COLO668 (cell line): ENCODE data around the gene MYOM1.

Source experiments
- DNase-seq: peaks from one replicate; lab custom pipeline; 2025; ENCODE audit not compliant: unreplicated experiment; lab: John Stamatoyannopoulos, UW

MYOM1 gene

GRCh38 chr18:3190610-3191009 is 29.2 kb downstream of the MYOM1 start:
- DNase-seq, result no peak

DNA sequence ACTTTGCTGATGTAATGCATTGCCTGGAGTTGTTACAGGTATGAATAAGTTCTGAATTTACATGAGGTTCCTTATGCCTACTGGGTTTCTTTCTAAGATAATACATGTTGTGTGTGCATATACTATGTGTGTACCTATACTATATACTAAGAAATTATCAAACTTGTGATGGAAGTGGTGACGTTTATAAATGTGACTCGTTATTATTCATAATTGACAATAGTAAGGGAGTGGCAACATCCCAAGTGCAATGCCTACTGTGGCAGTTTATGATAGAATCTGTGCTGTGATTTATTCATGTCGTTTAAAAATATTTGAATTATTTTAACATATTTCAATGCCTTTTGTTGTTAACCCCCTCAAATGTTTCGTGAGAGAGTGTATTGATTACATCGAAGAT is 29.9 kb downstream of the MYOM1 start:
- no peak for DNase-seq

DNA sequence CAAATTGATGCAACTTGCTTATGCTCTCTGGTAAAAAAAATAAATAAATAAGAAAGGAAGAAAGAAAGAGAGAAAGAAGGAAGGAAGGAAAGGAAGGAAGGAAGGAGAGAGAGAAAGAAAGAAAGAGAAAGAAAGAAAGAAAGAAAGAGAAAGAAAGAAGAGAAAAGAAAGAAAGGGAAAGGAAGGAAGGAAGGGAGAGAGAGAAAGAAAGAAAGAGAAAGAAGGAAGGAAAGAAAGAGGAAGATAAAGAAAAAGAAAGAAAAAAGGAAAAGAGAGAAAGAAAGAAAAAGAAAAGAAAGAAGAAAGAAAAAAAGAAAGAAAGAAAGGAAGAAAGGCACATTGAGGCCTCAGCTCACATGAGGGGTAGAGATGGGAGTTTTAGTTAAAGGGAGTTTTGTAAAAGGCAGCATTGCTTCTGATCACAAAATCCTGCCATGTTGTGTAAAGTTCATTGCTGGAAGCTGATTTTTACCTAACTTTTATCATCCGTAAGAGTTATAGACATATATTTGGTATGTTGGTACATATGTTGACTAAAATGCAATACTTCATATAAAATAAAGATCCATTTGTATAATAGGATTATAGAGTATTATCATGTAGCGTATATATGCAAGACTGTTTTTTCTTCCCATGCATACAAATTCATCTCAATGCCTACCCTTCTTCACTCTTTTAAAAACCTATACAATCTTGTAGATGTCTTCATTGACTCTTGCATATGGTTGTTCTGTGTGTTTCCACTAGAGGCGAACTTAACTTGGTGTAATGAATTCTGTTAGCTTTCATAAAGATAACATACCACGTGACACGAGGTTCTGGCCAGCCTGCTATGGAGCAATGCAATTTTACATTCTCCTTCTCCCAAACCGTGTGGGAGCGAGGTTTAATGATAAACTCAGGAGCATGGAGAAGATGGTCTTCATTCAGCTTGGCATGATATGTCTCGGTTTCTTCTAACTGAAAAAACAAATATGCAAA is 32.8 kb downstream of the MYOM1 start:
- DNase-seq, result no peak

GRCh38 chr18:3184275-3184963 is 35.3 kb downstream of the MYOM1 start:
- no peak for DNase-seq

- DNase-seq, result no peak
These were observed 36.6 kb downstream of the MYOM1 start for GRCh38 chr18:3183103-3183717.

- DNase-seq, result no peak
These were observed 39.4 kb downstream of the MYOM1 start for GRCh38 chr18:3180325-3180724.

GRCh38 chr18:3179430-3180089 is 40.2 kb downstream of the MYOM1 start:
- DNase-seq, result no peak

DNA sequence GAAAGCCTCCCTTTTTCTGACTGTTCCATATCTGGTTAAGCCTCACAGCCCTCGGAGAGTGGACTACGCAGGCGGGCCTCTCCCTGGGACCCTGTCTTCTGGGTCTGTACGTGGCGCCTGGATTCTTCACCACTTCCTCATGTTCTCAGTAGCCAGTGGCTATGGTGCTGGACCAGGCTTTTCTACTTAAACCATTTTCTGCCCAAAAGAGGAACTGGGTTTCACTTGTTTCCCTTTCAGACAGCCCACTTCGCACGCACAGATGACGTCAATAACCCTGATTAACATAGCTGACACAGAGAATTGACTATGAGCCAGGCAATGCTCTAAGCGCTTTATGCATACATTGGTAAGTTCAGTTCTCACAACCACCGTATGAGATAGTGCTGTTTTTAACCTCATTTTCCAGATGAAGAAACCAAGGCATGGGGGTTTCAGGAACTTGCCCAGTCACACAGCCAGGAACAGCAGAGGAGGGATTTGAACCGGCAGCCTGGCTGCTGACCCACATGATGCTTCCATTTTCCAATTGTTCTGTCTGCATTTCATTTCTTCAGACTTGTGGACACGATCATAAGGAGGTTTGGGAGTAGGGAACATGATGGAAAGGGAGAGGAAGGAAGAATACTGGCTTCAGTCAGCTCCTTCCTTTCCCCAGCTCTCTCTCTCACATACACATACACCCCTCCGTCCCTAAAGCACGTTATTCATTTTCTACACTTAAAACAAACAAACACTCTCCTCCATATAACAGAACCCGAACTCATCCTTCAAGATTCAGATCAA is 41.7 kb downstream of the MYOM1 start:
- no peak for DNase-seq

GRCh38 chr18:3175195-3175758 is 44.5 kb downstream of the MYOM1 start:
- DNase-seq, result no peak

DNA sequence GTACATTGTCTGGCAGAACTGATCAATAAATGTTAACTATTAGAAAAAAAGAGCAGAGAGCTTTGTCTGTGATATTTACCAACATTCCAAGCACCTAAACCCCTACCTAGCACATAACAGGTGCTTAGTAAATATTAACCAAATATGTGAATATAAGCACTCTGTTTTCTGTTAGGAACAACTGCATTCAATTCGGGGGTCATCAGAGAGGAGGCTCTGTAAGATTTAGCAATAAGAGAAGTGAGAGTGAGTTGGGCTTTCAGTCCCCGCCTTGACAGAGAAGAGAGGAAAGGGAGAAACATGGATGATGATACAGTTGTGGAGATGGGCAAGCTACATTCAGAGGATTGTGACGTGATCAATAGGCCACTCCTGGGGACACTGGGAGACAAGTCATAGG is 47.7 kb downstream of the MYOM1 start:
- DNase-seq, result no peak

DNA sequence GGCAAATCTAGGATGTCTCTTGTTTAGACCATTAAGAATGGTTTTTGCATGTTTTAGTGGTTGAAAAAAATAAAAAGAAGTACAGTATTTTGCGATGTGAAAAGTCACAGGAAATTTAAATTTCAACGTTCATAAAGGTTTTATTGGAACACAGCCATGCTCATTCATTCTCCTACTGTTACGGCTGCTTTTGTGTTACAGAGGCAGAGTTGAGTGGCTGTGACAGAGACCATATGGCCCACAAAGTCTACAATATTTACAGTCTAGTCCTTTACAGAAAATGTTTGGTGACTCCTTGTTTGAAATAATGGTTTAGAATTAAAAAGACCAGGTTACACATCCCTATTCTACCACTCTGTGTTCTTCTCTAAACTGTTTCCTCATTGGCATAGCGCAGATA is 48.1 kb downstream of the MYOM1 start:
- no peak for DNase-seq

- no peak for DNase-seq
These were observed 49.2 kb downstream of the MYOM1 start for GRCh38 chr18:3170441-3171161.

- no peak for DNase-seq
These were observed 55.4 kb downstream of the MYOM1 start for GRCh38 chr18:3164381-3164780.

GRCh38 chr18:3163968-3164367 is 55.8 kb downstream of the MYOM1 start:
- DNase-seq, result no peak

DNA sequence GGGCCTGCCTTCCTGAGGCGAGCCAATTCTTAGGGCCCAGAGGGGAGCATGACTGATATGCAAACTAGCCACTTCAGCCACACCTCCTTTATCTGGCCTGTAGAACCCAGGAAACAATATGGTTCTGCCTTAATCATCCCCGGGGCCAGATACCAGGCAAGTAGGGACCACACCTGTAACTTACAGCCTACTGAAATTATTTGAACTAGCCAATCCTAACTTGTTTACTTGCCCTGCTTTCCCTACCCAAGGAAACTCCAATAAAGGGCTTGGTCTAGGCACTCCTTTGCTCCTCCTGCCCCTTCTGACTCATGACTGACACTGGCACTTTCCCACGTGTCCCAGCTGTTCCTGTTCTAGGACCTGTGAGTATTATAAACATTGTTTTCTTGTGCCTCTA is 57.6 kb downstream of the MYOM1 start:
- DNase-seq, result no peak

DNA sequence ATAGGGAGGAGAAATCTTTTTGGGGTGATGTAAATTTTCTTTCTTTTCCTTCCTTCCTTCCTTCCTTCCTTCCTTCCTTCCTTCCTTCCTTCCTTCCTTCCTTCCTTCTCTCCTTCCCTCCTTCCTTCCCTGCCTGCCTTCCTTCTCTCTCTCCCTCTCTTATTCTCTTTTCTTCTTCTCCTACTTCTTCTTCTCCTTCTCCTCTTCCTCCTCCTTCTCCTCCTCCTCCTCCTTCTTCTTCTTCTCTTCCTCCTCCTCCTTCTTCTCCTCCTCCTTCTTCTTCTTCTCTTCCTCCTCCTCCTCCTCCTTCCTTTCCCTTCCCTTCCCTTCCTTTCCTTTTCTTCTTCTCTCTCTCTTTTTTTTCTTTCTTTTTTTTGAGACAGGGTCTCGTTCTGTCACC is 59.9 kb downstream of the MYOM1 start:
- DNase-seq, result no peak

GRCh38 chr18:3157606-3158005 is 62.2 kb downstream of the MYOM1 start:
- DNase-seq, result no peak

- DNase-seq, result no peak
These were observed 62.7 kb downstream of the MYOM1 start for GRCh38 chr18:3157086-3157485.

DNA sequence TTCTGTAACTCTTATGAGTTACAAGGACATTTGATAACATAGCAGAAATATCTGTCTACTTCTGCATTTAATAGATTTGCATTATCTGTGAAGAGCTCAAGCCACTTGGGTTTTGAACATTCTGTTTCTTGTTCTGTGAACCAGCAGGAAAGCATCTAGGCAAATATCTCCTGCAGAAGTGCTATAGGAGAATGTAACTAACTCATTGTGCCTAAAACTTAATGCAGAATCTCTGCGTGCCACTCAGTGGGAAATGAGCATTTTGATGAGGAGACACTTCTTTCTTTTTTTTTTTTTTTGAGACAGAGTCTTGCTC is 63.5 kb downstream of the MYOM1 start:
- no peak for DNase-seq

DNA sequence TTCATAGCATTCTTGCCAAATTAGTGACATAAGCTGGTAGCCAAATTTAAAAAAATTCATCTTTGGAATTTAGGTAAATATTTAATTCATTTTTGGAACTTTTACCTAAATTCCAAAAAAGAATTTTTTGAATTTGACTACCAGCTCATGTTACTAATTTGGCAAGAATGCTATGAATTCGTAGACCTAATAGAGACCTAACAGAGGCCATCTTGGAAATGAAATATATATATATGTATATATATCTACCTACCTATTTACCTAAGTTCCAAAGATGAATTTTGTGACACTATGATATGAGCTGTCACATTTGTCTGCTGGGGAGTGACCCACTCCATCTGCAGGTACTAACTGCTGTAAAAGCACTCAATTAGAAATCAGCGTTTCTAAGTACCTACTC is 65.6 kb downstream of the MYOM1 start:
- DNase-seq, result no peak
